ENCODE data around the gene SAXO1. TPM values are rescaled to one million over a fixed set of nuclear protein-coding genes. Genes with fewer than 3 reads are reported as not detected.

SAXO1 gene, protein sequence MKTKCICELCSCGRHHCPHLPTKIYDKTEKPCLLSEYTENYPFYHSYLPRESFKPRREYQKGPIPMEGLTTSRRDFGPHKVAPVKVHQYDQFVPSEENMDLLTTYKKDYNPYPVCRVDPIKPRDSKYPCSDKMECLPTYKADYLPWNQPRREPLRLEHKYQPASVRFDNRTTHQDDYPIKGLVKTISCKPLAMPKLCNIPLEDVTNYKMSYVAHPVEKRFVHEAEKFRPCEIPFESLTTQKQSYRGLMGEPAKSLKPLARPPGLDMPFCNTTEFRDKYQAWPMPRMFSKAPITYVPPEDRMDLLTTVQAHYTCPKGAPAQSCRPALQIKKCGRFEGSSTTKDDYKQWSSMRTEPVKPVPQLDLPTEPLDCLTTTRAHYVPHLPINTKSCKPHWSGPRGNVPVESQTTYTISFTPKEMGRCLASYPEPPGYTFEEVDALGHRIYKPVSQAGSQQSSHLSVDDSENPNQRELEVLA
- total RNA-seq: under 0.01 TPM in 2 replicates

DNA sequence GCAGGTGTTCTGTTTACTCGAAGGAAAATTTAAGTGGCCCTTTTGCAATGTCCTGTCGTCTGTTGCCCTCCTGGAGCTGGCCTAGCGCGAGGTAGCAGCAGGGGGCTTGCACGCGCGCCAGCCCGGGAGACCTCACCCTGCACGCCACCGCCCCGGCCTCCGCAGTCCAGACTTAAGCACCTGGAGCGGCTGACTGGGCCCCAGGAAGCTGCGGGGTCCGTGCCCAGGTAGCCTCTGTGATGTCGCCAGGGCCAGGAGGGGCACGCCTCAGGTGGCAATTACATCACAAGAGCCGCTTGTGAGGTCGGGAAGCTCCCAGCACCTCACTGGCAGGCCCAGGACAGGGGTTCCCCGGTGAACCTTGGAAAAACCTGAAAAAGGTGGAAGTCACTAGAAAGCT, at the start of gene SAXO1:
TSS of gene SAXO1 (minus strand) at position 195 of the 400 bp plus-strand sequence. CDS start 301 bp downstream, outside the sequence.

DNA sequence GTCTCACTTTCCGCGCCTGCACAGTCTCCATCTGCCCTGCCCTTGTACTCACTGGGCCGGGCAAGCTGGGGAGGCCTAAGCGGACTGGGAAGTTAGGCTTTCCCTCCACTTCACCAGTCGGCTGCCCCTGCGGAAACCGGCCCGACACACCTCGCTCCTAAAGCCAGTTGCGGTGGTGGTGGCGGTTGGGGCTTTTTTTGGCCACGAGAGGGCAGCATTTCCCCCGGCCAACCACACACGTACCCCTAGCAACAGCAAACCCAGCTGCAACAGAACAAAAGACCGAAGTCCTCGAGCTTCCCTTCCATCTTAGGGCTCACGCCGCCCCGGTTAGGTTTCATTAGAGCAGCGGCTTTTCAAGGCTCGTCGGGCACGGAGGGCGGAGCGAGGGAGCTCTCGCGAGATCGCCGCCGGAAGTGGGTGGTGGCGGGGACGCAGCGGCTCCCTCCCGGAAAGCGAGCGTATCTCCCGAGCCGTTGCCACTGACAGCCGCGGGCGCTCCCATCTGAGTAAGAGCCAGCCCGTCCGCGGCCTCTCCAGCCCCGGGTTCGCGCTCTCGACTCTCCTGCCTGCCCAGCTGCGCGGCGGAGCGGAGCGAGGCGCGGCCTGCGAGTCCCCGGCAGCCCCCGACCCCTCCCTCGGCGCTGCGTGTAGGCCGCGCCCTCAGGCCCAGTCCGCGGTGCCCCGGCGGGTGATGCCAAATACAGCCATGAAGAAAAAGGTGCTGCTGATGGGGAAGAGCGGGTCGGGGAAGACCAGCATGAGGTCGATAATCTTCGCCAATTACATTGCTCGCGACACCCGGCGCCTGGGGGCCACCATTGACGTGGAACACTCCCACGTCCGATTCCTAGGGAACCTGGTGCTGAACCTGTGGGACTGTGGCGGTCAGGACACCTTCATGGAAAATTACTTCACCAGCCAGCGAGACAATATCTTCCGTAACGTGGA, 16.2 kb upstream of the SAXO1 start, which contains the start of gene RRAGA:
TSS of gene RRAGA (plus strand) at position 462 of the 951 bp plus-strand sequence. CDS start at position 695, 233 bp downstream.

Other genes starting within 250 kb of the SAXO1 start
- gene RRAGA, start 16.2 kb upstream of the SAXO1 start, total RNA-seq: 52.9 and 58.7 TPM in 2 replicates
- 8.3 and 11.0 TPM in 2 replicates for gene HAUS6, start 69.7 kb upstream of the SAXO1 start, total RNA-seq
- gene PLIN2, start 94.3 kb upstream of the SAXO1 start, total RNA-seq: 72.3 TPM in 2 replicates
- 69.9 and 73.1 TPM in 2 replicates for gene DENND4C, start 197.5 kb upstream of the SAXO1 start, total RNA-seq